ENCODE measurements around the gene LMTK2. TPM values are rescaled to one million over a fixed set of nuclear protein-coding genes. Genes with fewer than 3 reads are reported as not detected.

The LMTK2 gene
- total RNA-seq, 4 donors from 2014 or later: 11.0 to 15.8 (median 12.0) TPM

DNA sequence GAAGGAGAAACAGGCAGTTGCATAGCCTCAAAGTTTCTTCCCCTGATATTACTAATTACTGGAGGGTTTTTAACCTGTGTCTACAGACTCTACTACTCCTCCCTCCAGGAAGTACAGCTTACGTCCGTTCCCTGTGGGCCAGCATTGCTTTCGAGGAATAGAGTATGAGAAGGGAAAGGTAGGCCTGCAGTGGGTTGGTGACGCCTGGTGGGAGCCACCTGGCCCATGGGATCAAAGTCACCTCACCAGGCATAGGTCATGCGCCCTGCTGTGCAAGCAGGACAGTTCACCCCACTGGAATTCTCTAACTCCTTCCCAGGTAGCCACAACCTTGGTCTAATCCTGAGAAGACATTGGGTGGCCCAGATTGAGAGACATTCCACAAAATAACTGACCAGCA lies 29.8 kb downstream of the LMTK2 start:
- ATAC-seq (ENCODE audit: low FRiP score) (no peak), DNase-seq (ENCODE audit: low spot score) (no peak)
- TF ChIP-seq, protein P1, sequence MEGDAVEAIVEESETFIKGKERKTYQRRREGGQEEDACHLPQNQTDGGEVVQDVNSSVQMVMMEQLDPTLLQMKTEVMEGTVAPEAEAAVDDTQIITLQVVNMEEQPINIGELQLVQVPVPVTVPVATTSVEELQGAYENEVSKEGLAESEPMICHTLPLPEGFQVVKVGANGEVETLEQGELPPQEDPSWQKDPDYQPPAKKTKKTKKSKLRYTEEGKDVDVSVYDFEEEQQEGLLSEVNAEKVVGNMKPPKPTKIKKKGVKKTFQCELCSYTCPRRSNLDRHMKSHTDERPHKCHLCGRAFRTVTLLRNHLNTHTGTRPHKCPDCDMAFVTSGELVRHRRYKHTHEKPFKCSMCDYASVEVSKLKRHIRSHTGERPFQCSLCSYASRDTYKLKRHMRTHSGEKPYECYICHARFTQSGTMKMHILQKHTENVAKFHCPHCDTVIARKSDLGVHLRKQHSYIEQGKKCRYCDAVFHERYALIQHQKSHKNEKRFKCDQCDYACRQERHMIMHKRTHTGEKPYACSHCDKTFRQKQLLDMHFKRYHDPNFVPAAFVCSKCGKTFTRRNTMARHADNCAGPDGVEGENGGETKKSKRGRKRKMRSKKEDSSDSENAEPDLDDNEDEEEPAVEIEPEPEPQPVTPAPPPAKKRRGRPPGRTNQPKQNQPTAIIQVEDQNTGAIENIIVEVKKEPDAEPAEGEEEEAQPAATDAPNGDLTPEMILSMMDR (IDR thresholded peaks at IDR 0.05): no peak

DNA sequence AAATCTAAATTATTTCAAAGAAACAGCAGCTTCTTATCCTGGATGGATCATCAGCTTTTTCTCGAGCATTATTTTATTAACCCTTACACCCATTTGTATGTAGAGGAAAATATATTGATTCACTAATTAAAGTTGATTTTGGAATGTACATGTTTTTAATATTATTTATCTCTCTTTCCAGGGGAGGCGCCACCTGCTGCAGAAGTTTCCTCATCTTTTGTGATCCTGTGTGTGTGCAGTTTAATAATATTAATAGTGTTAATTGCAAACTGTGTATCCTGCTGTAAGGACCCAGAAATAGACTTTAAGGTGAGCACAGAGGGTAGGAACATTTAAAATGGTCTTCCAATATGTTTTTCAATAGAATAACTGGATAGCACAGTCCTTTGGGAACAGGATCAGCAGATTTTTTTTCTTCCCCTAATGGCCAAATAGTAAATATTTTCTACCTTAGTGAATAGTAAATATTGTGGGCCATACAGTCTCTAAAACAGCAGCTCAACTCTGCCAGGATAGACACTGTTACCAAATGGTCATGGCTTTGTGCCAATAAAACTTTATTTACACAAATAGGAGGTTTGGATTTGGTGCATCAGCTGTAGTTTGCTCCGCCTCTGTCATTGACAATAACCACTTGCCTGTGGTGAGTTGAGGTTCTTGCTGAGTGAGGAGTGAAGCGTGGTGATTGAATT lies 30.6 kb downstream of the LMTK2 start:
- TF ChIP-seq, protein P1 (IDR thresholded peaks at IDR 0.05): no peak
- DNase-seq (ENCODE audit: low spot score) (no peak), ATAC-seq (ENCODE audit: low FRiP score) (no peak)

DNA sequence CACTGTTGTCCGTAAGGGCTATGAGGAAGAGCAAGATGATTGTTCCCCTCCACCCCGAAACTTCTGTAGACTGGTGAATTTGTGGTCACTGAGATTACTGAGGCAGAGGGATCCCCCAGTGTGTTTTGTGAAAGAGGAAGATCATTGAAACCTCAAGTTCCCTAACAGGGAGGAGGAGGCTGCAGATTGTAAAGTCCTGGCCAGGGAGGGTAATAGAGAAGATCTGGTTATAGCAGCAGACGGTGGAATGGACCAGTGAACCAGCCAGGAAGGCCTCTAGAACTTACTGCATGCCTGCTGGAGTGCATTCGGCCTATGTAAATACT lies 31.1 kb downstream of the LMTK2 start:
- ATAC-seq (ENCODE audit: low FRiP score) (no peak), DNase-seq (ENCODE audit: low spot score) (no peak)
- TF ChIP-seq, protein P1 (IDR thresholded peaks at IDR 0.05): no peak

DNA sequence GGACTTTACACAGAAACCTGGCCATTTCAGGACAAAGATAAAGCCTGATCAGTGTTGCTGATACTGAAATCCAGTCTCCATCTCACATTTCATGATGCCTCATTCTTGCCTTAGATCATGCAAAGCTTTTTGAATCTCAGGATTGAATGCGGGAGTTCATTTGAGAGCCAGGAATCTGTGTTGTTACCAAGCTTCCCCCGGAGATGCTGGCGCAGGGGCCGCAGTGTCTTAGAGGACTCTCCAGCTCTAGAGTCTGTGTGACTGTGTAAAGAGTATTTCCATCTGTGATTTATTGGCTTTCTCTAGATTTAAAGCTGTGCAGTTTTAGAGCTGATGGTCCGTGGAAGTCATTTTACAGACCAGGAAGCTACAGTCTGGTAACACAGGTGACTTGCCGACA lies 32.0 kb downstream of the LMTK2 start:
- ATAC-seq (ENCODE audit: low FRiP score) (no peak), DNase-seq (ENCODE audit: low spot score) (no peak)
- TF ChIP-seq, protein P1 (IDR thresholded peaks at IDR 0.05): no peak

DNA sequence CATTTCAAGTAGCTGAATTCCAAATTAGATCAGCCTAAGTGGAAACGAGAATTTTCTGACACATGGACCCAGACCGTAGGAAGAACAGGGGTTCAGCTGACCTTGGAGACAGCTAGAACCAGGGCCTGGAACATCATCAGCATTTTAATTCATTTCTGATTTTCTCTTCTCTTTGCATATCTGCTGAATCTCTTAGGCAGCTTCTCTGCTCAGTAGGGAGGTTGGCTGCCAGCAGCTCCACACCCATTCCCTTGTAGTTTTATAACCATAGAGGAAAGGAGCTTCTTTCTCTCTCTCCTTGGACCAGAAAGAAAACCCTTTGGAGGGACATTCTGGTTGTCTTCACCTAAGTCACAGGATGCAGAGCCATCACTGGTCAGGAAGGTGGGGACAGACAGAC lies 36.0 kb downstream of the LMTK2 start:
- TF ChIP-seq, protein P1 (IDR thresholded peaks at IDR 0.05): no peak
- DNase-seq (ENCODE audit: low spot score) (no peak), ATAC-seq (ENCODE audit: low FRiP score) (no peak)

DNA sequence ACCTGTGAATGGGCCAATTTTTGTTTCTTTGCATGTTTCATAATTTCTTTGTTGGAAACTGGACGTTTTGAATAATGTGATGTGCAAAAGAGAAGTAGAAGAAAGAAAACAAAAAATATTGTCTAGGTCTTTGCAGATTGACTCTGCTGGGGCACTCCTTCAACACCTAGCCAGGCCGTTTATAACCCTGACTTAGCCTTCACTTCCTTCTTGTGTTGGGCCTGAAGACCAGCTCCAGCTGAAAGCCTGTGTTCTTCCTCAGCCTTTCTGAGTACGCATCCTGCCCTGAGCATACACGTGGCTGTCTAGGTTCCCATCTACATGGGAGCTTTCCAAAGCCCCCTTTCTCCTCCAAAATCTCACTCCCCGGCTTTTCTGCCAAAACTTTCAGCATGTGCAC lies 41.9 kb downstream of the LMTK2 start:
- TF ChIP-seq, protein P1 (IDR thresholded peaks at IDR 0.05): no peak
- ATAC-seq (ENCODE audit: low FRiP score) (no peak), DNase-seq (ENCODE audit: low spot score) (no peak)

DNA sequence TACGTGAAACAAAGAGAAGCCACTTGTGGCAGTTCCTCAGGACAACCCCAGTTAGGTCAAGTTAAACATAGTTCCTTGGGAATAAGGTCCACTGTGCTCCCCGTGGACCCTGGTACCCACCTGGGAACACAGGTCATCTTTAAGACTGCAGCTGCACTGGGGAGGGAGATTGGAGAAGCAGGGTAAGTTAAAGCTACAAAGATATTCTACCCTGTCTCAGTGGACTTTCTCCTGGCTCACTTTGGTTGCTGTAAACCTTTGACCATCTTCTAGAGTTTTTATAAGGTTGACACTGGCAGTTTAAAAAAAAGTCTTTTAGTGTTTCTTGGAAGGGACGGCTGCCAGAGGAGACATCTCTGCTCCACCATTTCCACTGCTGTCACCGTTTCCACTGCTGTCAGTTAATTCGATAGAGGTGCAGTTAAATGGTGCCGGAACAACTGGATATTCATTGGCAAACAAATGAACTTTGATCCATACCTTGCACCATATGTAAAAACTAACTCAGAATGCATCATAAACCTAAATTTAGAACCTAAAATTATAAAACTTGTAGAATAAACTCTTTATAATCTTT lies 42.5 kb downstream of the LMTK2 start:
- TF ChIP-seq, protein P1 (IDR thresholded peaks at IDR 0.05): no peak
- ATAC-seq (ENCODE audit: low FRiP score): no peak

More for the DNA sequence above, 42.5 kb downstream of the LMTK2 start:
- no peak for DNase-seq (ENCODE audit: low spot score)
